Activated CD8-positive, alpha-beta memory T cell treated with anti-CD3 and anti-CD28 coated beads for 4 hours (primary cell): ENCODE data around the gene MYLK4.

Experiments
- DNase-seq, 2 donors: peaks; one replicate each; pipeline ENCODE4 v3.0.0-alpha.2; 2020; ENCODE audit warnings: low read depth in 2 of 2

MYLK4 gene

GRCh38 chr6:2734488-2735166, 16.1 kb downstream of the MYLK4 start:
- no peak for DNase-seq

DNA sequence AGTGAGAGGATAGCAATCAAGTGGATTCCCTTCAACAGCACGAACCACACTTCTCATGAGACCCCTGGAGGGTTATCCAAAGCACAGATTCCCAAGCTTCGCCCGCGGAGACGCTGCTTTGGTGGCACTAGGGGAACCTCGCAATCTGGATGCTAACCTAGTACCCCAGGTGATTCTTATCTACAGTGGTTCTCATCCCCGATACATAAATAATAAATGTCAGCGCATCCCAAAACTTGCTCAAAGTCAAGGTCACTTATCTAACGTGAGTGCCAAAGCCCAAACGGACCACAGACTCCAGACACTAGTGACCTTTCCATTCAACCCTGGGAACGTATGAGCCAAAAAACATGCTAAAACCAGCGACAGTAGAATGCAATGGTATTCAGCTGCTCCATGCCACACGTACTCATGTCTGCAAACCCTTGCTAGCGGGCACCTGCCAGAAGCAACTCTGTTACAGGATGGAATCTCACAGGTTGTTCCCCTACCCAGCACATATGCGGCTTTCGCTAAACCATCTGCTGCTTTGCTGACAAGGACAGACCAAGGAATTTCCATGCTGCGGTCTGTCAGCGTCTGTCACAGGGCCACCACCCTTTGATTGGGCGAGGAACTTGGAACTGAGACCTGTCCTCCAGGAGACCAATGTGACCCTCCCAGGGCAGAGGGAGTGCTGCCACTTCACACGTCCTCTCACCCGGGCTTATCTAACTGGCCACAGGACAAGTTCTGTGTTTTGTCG, 16.8 kb downstream of the MYLK4 start:
- DNase-seq: no peak

DNA sequence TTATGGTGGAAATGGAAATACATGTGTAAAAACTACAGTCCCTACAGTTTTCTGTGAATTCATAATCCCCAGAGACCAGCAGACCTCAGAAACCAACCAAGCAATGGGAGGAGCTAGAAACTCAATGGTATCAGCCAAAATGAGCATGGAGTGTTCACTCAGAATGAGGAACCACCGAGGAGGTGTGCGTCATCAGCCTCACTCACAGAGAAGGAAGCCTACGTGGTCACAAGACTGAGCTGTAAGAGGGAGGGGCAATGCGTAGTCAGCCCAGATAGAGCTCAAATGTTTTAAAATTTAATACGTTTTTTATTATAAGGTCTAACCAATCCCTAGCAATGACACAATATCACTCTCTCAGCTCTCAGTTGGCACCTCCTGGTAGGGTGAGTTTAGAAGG, 17.4 kb downstream of the MYLK4 start:
- no peak for DNase-seq

DNA sequence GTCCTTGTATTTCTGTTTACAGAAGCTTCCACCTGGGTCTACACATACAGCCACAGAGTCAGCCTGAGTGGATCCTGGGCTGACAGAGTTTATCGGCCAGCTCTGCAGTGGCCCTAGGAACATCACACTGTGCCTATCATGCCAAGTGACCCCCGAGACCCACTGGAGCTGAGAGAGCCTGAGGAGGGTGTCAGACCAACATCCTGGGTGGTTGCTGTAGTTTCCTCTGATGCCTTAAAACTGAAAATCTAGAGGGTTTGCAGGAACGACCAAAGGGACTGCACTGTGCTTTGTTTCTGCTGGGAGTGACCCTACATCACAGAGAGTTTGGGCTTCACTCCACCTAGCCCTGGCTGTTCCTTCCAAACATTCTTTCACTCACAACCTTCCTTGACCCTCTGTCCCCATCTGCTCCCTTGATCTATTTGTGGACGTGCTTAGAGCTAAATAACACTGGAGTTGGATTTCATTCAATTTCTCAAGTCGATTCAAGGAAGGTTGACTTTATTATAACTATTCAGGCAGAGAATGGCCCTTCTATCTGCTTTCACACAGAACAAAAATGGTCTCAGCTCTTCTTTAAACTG, 18.1 kb downstream of the MYLK4 start:
- DNase-seq: no peak

DNA sequence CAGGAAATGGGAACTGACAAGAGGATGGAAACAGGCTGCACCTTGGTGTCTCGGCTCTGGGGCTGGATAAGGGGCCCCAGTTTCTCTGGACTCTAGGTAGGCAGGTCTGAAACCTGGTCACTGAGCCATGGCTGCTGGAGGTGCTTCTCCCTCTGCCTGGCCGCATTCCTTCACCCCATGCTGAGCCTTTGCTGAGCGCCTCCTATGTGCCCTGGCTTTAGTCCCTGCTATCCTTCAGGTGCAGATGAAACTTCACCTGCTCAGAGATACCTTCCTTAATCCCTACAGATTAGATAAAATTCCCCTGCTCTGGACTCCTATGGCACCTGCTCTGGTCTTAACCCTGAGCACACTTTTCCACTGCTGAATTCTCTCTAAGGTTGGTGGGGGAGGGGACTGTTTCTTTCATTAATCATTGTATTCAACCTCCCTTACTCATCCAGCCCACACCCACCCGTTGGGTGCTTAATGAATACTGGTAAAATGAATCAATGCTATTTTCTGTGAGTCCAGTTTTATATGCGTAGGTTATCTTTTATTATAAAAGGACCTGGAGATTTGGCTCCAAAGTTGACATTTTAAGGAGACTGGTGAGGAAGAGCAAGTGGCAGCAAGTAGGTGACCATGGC, 19.3 kb downstream of the MYLK4 start:
- DNase-seq: no peak

- DNase-seq: no peak
Measured at GRCh38 chr6:2730353-2731107, 20.2 kb downstream of the MYLK4 start.

DNA sequence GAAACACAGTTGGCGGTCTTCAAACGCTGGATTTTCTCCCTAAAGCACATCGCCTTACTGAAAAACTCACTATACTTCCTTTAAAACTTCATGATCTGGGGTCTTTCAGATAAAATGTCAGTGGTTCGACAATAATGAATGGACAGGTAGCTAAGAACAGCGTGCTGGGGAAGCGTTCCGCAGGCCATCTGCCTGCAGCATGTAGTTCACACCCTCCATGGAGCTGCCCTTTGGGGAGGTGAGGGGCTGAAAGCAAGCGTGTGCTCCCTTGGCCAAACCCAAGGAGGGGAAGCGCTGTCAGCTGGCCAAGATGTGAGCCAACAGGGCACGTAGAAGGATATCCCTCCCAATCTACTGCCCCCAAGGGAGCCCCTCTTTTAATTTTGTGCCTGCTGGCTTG, 20.8 kb downstream of the MYLK4 start:
- no peak for DNase-seq

DNA sequence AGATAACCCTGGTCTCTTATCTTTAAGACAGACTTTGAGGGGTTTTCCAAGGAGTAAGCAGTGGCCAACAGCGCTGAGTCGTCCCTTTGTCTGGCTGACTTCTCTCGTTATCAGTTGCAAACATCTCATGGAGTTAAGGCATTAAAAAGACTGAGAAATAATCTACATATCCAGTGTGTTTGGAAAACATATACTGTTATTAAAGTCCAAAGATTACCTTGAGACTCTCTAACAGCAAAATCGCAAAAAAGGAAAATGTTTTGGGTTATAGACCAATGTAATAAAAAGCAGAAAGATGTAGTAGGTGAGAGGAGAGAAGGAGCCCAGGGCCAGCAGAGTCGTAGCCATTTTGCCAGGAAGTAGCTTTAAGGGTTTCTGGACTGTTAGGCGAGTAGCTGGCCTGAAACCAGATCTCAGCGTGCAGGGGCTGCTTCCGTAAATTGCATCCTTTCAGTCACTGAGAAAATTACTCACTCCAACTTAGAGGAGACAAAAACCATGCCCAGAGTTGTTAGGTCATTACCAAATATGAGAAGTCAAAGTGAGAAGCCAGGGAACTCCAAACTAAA, 24.6 kb downstream of the MYLK4 start:
- no peak for DNase-seq

GRCh38 chr6:2725364-2725988, 25.2 kb downstream of the MYLK4 start:
- DNase-seq: no peak

DNA sequence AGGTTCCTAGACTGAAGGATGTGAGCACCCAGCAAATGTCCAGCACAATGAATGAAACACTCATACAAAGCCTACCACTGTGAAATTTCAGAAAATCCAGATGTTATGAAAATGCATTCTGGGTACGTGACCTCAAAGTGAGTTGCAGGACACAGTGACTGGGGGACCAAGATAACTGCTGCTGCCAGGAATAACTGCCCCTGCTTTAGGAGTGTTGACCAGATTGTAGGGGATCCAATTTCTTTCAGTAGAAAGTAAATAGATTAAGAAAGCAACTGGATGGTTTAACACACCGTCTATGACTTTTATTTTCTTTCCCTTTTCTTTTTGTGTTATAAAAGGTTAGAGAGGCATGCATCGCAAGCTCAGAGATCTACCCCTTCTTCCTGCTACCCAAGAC, 29.5 kb downstream of the MYLK4 start:
- DNase-seq: no peak

DNA sequence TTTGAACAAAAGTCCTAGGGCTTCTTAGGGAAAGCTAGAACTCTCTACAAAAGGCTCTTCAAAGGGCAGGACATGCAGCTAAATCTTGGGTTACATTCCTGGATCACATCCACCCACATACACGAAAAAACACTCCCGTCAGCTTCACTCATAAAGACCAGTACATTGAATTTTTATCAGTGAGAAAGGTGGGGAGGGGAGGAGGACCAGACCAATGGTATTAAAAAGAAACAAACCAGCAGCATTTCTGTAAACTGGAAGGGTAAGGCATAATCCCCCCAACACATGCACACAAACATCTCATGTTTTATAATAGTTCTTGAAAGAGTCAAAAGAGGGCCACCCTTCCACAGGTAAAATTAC, 31.6 kb downstream of the MYLK4 start:
- no peak for DNase-seq

- no peak for DNase-seq
Measured at GRCh38 chr6:2718334-2719092, 32.2 kb downstream of the MYLK4 start.

DNA sequence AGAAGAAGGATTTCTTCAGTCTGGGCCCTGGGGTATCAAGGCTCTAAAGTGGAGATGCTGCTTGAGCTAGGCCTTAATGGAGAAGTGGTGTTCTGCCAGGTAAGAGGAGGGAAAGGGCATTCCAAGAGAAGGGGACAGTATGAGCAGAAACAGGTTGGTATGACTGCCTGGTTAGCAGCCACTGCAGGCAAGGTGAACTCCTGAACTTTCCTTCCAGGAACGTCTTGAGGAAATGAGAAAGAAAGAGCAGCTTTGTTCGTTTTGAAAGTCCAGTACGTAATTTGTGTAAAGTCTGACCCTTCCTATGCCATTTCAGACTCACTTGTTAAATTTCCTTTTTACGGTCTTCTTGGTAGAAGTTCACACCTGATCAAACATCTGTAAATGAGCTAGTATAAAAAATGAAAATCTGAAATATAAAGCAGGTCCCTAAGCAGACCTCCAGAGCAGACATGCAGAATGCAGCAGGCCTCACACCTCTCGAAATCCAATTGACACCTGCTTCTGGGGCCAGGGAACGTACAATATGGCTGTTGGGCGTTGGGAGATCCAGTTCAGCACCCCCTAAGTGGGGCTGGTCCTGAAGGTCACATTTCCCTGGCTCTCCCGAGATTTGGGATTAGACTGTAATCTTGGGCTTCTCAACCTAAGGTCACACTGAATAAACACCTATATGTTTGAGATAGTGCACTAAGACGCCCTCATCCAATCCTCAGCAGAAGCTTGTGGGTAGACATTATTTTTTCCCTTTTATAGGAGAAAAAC, 33.6 kb downstream of the MYLK4 start:
- no peak for DNase-seq

GRCh38 chr6:2715737-2716136, 35.0 kb downstream of the MYLK4 start:
- DNase-seq: no peak

GRCh38 chr6:2714111-2714895, 36.4 kb downstream of the MYLK4 start:
- no peak for DNase-seq

DNA sequence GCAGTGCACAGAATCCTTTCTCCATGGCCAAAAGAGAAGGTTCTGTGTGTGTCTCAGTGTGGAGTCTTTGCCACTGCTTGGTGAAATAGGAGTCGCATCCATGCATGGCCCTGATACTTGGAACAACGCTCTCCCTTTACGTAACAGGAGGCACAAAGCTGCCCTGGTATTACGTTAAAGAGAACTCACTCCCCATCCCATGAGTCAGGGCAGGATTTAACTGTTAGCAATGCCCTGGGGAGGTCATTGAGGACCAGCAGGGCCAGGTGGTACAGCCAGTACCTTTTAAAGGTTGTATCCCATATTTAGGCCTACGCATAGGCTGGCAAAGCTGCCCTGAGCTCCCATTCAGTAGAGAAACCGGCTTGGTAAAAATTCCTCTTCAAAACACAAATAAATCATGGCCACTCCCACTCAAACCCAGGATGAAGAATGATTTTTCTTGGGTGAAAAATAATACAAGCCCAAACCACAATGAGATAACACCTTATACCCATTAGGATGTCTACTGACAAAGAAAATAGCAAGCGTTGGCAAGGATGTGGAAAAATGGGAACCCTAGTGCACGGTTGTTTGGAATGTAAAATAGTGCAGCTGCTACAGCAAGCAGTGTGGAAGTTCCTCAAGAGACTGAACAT, 37.1 kb downstream of the MYLK4 start:
- DNase-seq: no peak

- no peak for DNase-seq
Measured at GRCh38 chr6:2712102-2712501, 38.6 kb downstream of the MYLK4 start.

- DNase-seq: no peak
Measured at GRCh38 chr6:2710412-2710811, 40.3 kb downstream of the MYLK4 start.
